Tibial nerve (tissue), 3 donors: ENCODE data around the gene SCN2A.

Source experiments
- POLR2A ChIP-seq, 2 donors: fragments of 450-650 bp; IDR thresholded peaks; one replicate each; pipeline ENCODE4 v1.6.1; 2017; ENCODE audit warnings: antibody characterized with exemption in 2 of 2, mild to moderate bottlenecking in 2 of 2, moderate library complexity in 2 of 2
- TF ChIP-seq, protein P1 (sequence below), 5 experiments: fragments of 200-600 bp in 3 of 5; fragments of 450-650 bp in 2 of 5; sonication (generic) in 3 of 5; IDR thresholded peaks; one replicate each; pipeline ENCODE4 v1.5.1; 2016 to 2019; ENCODE audit warnings: antibody characterized with exemption in 5 of 5, mild to moderate bottlenecking in 3 of 5, moderate library complexity in 2 of 5

DNA sequence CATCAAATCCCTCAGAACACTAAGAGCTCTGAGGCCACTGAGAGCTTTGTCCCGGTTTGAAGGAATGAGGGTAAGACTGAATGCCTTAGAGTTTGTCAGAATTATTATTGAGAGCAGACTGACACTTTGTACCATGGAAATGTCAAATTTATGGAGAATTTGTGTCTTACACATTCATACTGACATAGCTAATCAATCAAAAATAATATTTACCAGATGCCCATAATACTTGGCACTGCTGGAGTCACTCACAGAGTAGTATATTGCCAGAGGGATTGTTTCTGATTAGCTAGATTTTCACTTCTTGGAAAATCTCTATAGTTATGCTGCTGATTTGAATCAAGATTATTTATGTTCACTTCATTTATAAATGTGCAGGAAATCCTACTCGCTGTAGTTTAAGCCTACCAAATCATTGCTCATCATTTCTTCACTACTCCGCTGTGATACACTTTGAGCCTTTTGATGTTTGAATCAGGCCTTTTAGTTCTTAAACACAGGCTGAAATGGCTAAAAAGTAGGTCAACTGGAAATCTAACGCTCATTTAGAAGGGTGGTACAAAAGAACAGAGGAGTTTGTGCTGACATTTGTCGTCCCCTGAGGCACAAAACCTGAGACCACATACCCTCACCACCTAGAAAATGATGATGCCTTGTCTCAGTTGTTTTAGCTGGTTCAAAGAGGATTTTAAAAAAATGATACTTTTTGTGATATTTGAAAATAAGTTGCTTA, 134.2 kb downstream of the SCN2A start:
- TF ChIP-seq, protein P1, sequence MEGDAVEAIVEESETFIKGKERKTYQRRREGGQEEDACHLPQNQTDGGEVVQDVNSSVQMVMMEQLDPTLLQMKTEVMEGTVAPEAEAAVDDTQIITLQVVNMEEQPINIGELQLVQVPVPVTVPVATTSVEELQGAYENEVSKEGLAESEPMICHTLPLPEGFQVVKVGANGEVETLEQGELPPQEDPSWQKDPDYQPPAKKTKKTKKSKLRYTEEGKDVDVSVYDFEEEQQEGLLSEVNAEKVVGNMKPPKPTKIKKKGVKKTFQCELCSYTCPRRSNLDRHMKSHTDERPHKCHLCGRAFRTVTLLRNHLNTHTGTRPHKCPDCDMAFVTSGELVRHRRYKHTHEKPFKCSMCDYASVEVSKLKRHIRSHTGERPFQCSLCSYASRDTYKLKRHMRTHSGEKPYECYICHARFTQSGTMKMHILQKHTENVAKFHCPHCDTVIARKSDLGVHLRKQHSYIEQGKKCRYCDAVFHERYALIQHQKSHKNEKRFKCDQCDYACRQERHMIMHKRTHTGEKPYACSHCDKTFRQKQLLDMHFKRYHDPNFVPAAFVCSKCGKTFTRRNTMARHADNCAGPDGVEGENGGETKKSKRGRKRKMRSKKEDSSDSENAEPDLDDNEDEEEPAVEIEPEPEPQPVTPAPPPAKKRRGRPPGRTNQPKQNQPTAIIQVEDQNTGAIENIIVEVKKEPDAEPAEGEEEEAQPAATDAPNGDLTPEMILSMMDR (IDR thresholded peaks at IDR 0.05): no peak
- TF ChIP-seq POLR2A (IDR thresholded peaks at IDR 0.05): no peak
